GM10248 (cell line): Measurements from ENCODE around the gene SNCB.

Experiments used
- CTCF ChIA-PET: fragments of 300-600 bp; sonication (Branson Sonifier 250); formaldehyde crosslinking; extraction: SDS; loops from one replicate; lab custom pipeline; 2021; ENCODE audit warnings: antibody characterized with exemption; lab: Yijun Ruan, JAX
- POLR2A ChIA-PET: fragments of 350-650 bp; sonication (Branson Sonifier 250); formaldehyde crosslinking; extraction: SDS; loops from one replicate; lab custom pipeline; 2020; ENCODE audit warnings: antibody characterized with exemption; lab: Yijun Ruan, JAX
- DNase-seq: peaks from one replicate; pipeline ENCODE4 v3.0.0; 2012; ENCODE audit errors: extremely low spot score
- TF ChIP-seq, protein P1 (sequence below): IDR thresholded peaks from 2 replicates; pipeline ENCODE4 v1.5.1; 2012; ENCODE audit warnings: mild to moderate bottlenecking, low read depth; ENCODE audit errors: extremely low read depth, missing control alignments, control extremely low read depth

The SNCB gene

DNA sequence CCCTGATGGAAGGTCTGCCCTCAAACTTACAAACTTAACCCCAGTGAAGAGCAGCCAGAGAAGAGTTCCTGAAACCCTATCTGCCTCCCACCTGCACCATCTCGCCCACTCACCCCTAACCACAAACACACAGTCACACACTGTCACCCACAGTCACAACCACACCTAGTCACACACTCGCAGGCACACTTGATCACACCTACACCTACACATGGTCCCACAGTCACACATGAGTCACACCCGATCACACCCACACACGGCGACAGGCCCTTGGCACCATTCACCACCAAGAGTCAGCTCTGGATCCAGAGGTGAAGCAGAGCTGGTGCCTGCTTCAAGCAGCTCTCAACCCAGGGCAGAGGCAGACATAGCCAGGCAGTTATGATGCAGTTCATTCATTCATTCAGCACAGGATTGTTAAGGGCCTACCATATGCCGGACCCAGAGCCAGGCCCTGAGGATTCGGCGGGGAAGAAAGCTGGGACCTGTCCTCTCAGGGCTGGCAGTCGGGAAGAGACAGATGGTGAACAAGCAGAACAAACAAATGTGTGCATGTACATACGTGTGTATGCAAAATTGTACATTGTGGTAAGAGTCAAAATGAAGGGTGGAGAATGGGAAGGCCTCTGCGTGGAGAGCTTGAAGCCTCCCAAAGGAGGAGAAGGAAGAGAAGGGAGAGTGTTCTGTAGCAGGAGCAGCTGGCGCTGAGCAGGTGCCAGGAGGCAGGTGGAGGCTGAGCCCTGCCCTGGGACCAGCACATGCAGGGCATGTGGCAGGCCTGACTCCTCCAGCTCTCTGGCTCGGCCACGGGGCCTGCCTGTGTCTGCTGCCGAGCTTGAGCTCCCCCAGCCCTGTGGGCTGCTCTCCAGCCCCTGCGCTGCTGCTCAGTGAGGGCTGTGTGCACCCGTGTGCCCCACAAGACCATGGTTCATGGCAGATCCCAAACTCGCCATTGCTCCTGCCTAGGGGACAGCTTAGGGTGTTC, 23.4 kb upstream of the SNCB start:
- TF ChIP-seq, protein P1, sequence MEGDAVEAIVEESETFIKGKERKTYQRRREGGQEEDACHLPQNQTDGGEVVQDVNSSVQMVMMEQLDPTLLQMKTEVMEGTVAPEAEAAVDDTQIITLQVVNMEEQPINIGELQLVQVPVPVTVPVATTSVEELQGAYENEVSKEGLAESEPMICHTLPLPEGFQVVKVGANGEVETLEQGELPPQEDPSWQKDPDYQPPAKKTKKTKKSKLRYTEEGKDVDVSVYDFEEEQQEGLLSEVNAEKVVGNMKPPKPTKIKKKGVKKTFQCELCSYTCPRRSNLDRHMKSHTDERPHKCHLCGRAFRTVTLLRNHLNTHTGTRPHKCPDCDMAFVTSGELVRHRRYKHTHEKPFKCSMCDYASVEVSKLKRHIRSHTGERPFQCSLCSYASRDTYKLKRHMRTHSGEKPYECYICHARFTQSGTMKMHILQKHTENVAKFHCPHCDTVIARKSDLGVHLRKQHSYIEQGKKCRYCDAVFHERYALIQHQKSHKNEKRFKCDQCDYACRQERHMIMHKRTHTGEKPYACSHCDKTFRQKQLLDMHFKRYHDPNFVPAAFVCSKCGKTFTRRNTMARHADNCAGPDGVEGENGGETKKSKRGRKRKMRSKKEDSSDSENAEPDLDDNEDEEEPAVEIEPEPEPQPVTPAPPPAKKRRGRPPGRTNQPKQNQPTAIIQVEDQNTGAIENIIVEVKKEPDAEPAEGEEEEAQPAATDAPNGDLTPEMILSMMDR = no peak
- no peak for DNase-seq
- ChIA-PET POLR2A (no interaction called here), CTCF (interaction anchor here (1.3 kb wide), 2 partner anchors 419 to 459 kb away, joined by 3 to 5 read pairs; no protein-coding TSS in a partner anchor)

DNA sequence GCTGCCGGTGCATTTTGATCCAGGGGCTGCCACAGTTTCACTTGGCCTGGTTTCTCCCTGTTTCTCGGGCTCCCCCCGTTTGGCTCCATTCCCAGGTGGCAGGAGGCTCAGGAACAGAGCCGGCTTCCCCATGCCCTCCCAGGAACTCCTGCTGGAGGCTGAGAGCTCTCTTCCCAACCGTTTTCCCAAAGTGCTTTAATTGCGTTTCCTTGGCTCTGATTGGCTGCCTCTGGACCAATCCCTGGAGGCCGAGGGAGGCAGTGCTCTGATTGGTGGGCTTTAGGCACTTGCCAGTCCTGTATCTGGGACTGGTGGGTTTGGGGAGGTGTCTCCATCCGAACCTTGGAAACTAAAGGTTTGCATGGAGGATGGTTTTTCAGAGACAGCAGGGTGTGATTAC, 21.8 kb upstream of the SNCB start:
- CTCF ChIA-PET = interaction anchor here (1.4 to 10.1 kb wide), 2 partner anchors 7 to 79 kb away, joined by 3 to 140 read pairs; no protein-coding TSS in a partner anchor

DNA sequence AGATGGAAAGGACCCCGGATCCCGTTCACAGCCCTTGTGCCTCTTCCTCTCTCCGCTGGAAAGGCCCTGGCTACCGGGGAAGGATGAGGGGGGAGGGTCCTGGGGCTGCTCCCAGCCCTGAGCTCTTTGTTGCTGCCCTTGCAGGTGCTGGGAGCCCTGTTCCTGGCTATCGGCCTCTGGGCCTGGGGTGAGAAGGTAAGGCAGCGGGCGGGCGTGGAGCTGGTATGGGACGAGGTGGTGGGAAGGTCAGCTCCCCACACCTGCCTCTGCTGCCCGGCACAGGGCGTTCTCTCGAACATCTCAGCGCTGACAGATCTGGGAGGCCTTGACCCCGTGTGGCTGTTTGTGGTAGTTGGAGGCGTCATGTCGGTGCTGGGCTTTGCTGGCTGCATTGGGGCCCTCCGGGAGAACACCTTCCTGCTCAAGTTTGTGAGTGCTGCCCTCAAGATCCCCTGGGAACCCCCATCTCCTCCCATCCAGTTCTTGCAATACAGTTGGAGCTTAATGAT, 21.2 kb upstream of the SNCB start:
- ChIA-PET CTCF (interaction anchor here (1.4 to 10.1 kb wide), 2 partner anchors 8 to 78 kb away, joined by 3 to 140 read pairs; no protein-coding TSS in a partner anchor), POLR2A (interaction anchor here (0.5 kb wide), 1 partner anchor 423 kb away, joined by 3 read pairs; no protein-coding TSS in a partner anchor)
- TF ChIP-seq, protein P1 = no peak
- DNase-seq = no peak

More for the DNA sequence above, 21.8 kb upstream of the SNCB start:
- DNase-seq = no peak
- POLR2A ChIA-PET = no interaction called here
- TF ChIP-seq, protein P1 = no peak

DNA sequence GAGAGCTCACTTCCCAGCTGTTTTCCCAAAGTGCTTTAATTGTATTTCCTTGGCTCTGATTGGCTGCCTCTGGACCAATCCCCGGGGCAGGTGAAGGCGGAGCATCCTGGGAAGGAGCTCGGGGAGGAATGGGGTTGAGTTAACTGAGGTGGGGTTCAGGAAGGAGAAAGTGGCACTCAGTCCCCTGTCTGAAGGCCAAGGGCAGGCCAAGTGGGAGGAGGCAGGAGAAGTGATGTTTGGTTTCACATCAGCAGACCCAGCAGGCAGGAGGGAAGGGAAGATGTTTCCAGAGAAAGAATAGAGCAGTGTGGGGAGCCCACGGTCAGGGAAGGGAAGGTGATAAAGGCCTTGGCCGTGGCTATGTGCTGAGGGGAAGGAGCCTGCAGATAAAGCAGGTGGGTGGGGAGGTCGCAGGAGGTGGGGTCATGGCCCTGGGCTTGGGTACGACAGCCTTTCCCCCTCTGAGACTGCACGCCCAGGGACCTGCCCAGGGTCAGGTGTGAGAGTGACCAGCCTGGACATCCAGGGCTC, 20.1 kb upstream of the SNCB start:
- ChIA-PET POLR2A (no interaction called here), CTCF (interaction anchor here (0.6 to 10.1 kb wide), 2 partner anchors 9 to 128 kb away, joined by 3 to 140 read pairs; no protein-coding TSS in a partner anchor)
- TF ChIP-seq, protein P1 = no peak
- no peak for DNase-seq

DNA sequence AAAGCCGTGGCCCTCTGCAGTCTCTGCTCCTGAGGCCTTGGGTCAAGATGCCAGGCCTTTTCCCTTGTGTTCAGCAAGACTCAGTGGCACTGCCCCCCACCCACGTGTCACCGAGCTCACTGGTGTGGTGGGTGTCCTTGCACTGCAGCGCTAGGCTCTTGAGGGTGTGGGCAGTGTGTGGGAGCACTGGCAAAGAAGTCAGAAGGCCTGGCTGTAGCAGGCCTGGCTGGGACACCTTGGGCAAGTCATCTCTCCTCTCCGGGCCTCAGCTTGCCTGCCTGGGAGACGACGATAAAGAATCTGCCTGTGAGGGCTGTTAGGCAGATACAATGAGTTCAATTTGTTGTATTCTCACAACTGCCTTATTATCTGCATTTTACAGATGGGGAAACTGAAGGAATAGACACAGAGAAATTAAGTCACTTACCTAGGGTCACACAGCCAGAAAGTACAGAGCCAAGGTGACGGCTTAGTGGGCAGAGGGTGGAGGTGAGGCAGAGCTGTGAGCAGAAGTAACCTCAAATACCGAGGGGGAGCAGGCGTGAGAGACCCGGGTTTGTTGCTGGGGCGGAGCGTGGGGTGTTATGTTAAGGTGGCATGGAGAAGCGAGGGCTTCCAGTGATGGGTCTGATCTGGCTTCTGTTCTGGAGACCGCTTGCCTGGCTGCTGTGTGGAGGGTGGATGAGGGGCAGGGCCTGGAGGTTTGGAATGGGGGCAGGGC, 18.3 kb upstream of the SNCB start:
- TF ChIP-seq, protein P1 = no peak
- no peak for DNase-seq
- POLR2A ChIA-PET = no interaction called here
- CTCF ChIA-PET = interaction anchor here (2.9 to 10.1 kb wide), 2 partner anchors 10 to 233 kb away, joined by 8 to 140 read pairs; partner anchors contain the start of gene CLTB
